Hindlimb muscle (tissue), 1 donor: ENCODE data around the gene MEF2B. TPM values are rescaled to one million over a fixed set of nuclear protein-coding genes. Genes with fewer than 3 reads are reported as not detected.

Experiments
- DNase-seq: peaks from one replicate; pipeline ENCODE4 v3.0.0-alpha.2; 2013
- polyA plus RNA-seq: library from polyadenylated mRNA; unstranded; fragments of 120-200 nt; gene quantifications from one replicate; pipeline ENCODE4 v1.2.1, GENCODE V29; 2013; ENCODE audit not compliant: insufficient read length

MEF2B gene
- polyA plus RNA-seq, 1 donor: 2.8 TPM

- no peak for DNase-seq
These were observed 71.9 kb downstream of the MEF2B start for GRCh38 chr19:19098084-19098702.

GRCh38 chr19:19096641-19097627 is 73.1 kb downstream of the MEF2B start:
- DNase-seq: no peak

DNA sequence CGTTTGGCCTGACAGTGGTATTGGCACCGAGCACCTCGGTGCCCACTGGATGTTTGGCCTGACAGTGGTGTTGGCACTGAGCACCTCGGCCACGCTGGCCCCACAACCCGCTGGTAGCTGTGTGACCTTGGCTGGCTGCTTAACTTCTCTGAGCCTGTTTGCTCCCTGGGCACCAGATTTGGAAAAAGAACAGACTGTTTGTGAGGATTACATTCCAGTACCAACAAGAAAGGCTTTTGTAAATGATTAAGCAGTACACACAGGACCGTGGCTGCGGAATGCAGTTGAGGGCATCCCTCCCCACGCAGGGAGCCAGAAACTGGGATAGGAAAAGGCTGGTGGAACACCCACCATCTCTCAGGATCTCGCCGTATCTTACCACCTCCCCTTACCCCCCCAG is 74.4 kb downstream of the MEF2B start:
- no peak for DNase-seq

Other genes with a start within 250 kb of the MEF2B start
- 80.1 TPM for gene HOMER3, start 229.0 kb downstream of the MEF2B start, polyA plus RNA-seq
- gene SUGP2, start 136.7 kb downstream of the MEF2B start, polyA plus RNA-seq: 62.8 TPM
- 29.7 TPM for gene ARMC6, start 136.7 kb downstream of the MEF2B start, polyA plus RNA-seq
- 10.3 TPM for gene SLC25A42, start 106.3 kb downstream of the MEF2B start, polyA plus RNA-seq
- gene TMEM161A, start 31.8 kb downstream of the MEF2B start, polyA plus RNA-seq: 21.8 TPM
- gene BORCS8, start 21.9 kb upstream of the MEF2B start, polyA plus RNA-seq: 13.2 TPM
- gene RFXANK, start 22.0 kb upstream of the MEF2B start, polyA plus RNA-seq: 64.6 TPM
- gene NR2C2AP, start 33.2 kb upstream of the MEF2B start, polyA plus RNA-seq: 9.2 TPM
- gene NCAN, start 41.7 kb upstream of the MEF2B start, polyA plus RNA-seq: 0.06 TPM
- gene TM6SF2, start 103.0 kb upstream of the MEF2B start, polyA plus RNA-seq: 1.7 TPM
- 40.4 TPM for gene SUGP1, start 150.2 kb upstream of the MEF2B start, polyA plus RNA-seq
- gene MAU2, start 150.6 kb upstream of the MEF2B start, polyA plus RNA-seq: 60.6 TPM
- 56.4 TPM for gene GATAD2A, start 235.4 kb upstream of the MEF2B start, polyA plus RNA-seq